GM18502 (cell line): ENCODE results near the gene DMRT3.
A peak's percentile ranks its signal among the peaks of the same experiment; 100 is the strongest.

ENCODE experiments used
- ATAC-seq: cut with Tn5 transposase; IDR thresholded peaks from one replicate; pipeline ENCODE4 v1.9.1; 2021; ENCODE audit warnings: mild to moderate bottlenecking; ENCODE audit not compliant: unreplicated experiment, poor library complexity

Gene DMRT3

GRCh38 chr9:969310-970150 lies 6.9 kb upstream of the DMRT3 start:
- no peak for ATAC-seq

GRCh38 chr9:970151-970996 lies 6.1 kb upstream of the DMRT3 start:
- ATAC-seq = no peak

GRCh38 chr9:971901-972500 lies 4.5 kb upstream of the DMRT3 start:
- ATAC-seq = no peak

- no peak for ATAC-seq
These were observed 3.8 kb upstream of the DMRT3 start for GRCh38 chr9:972501-973294.

- ATAC-seq = no peak
These were observed 3.1 kb upstream of the DMRT3 start for GRCh38 chr9:973295-973834.

GRCh38 chr9:974031-974995 lies 2.1 kb upstream of the DMRT3 start:
- no peak for ATAC-seq

GRCh38 chr9:974996-975739 lies 1.3 kb upstream of the DMRT3 start:
- ATAC-seq = no peak

- no peak for ATAC-seq
These were observed 656 bp upstream of the DMRT3 start for GRCh38 chr9:975740-976257.

GRCh38 chr9:976943-977837 lies 735 bp downstream of the DMRT3 start:
- ATAC-seq = no peak

- no peak for ATAC-seq
These were observed 1.7 kb downstream of the DMRT3 start for GRCh38 chr9:977838-978830.

GRCh38 chr9:979983-980382 lies 3.5 kb downstream of the DMRT3 start:
- no peak for ATAC-seq

- ATAC-seq = no peak
These were observed 4.2 kb downstream of the DMRT3 start for GRCh38 chr9:980640-981039.

- ATAC-seq = no peak
These were observed 5.0 kb downstream of the DMRT3 start for GRCh38 chr9:981491-981898.

- ATAC-seq = no peak
These were observed 6.2 kb downstream of the DMRT3 start for GRCh38 chr9:982394-983230.

- ATAC-seq = peak; percentile 75
These were observed 17.6 kb downstream of the DMRT3 start for GRCh38 chr9:994005-994404.
